Erythroblast (primary cell): ENCODE measurements around the gene SGIP1.

ENCODE experiments used
- GATA1 ChIP-seq: IDR thresholded peaks from 2 replicates; pipeline ENCODE4 v1.6.1; 2011; ENCODE audit warnings: low read depth, mild to moderate bottlenecking, control low read depth, low read length, moderate library complexity
- POLR2A ChIP-seq: IDR thresholded peaks from 2 replicates; pipeline ENCODE4 v1.6.1; 2011; ENCODE audit warnings: mild to moderate bottlenecking, low read length

- TF ChIP-seq POLR2A (no peak), GATA1 (no peak)
These were observed 243.9 kb downstream of the SGIP1 start for GRCh38 chr1:66777831-66778230.
